ENCODE data around the gene RIN3.

DNA sequence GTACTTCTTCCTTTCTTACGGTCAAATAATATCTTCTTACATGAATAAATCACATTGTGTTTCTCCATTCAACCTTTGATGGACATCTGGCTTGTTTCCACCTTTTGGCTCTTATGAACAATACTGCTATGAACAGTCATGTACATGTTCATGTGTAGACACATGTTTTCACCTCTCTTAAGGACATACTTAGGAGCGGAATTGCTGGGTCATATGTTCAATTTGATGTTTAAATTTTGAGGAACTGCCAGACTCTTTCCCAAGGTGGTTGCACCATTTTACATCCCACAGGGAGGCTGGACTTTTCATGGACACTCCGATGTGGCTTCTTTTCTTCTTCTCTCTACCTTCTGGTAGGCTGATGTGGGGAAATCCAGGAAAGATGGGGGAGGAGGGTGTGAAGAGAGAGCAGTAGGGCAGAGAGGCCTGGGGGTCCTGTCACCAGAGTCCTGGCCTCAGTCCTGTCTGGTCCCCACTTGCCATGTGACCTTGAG, 218.1 kb downstream of the RIN3 start:
- no peak for TF ChIP-seq POLR2A (IDR thresholded peaks at IDR 0.05)
- TF ChIP-seq, protein P1, sequence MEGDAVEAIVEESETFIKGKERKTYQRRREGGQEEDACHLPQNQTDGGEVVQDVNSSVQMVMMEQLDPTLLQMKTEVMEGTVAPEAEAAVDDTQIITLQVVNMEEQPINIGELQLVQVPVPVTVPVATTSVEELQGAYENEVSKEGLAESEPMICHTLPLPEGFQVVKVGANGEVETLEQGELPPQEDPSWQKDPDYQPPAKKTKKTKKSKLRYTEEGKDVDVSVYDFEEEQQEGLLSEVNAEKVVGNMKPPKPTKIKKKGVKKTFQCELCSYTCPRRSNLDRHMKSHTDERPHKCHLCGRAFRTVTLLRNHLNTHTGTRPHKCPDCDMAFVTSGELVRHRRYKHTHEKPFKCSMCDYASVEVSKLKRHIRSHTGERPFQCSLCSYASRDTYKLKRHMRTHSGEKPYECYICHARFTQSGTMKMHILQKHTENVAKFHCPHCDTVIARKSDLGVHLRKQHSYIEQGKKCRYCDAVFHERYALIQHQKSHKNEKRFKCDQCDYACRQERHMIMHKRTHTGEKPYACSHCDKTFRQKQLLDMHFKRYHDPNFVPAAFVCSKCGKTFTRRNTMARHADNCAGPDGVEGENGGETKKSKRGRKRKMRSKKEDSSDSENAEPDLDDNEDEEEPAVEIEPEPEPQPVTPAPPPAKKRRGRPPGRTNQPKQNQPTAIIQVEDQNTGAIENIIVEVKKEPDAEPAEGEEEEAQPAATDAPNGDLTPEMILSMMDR (IDR thresholded peaks at IDR 0.05), result no peak
